Activated CD4-positive, CD25-positive, alpha-beta regulatory T cell treated with anti-CD3 and anti-CD28 coated beads, Interleukin-2, amount 50 U/mL, for 72 hours (primary cell): ENCODE results near the gene IRS2.

ENCODE experiments used
- DNase-seq: peaks from one replicate; pipeline ENCODE4 v3.0.0; 2021

The IRS2 gene

DNA sequence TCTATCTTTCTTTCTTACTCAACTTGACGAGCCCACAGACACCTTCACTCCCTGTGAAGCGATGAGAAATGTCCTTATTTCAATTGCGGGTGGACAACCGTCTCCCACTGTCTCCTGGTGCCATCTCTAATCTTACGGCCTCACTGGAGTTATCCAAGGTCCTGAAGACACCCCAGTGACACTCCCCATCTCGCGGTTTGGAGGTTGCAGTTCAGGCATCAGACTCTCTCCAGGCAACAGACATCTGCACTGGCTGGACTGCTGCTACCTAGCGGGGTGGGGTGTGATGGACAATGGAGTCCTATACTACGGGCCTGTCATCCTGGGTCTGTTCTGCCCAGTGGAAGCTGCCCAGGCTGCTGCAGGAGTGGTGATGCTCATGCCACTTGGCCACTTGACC lies 18.3 kb upstream of the IRS2 start:
- DNase-seq, result no peak

DNA sequence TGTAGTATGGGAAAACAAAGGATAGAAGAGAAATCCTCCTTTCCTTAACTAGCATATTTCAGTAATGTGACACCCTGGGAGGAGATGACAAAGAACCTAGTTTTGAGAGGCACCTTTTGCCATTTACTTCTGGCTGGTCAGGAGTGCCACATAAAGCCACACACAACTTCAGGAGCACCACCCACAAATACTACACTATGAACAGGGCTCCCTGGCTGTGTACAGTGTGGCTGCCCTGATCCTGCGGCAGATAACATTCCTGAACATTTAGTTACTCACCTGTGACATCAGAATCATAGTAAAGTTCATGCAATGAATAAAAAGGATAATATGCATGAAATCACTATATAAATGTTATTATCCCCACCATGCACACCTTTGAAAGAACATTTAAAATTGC lies 17.4 kb upstream of the IRS2 start:
- DNase-seq, result no peak

DNA sequence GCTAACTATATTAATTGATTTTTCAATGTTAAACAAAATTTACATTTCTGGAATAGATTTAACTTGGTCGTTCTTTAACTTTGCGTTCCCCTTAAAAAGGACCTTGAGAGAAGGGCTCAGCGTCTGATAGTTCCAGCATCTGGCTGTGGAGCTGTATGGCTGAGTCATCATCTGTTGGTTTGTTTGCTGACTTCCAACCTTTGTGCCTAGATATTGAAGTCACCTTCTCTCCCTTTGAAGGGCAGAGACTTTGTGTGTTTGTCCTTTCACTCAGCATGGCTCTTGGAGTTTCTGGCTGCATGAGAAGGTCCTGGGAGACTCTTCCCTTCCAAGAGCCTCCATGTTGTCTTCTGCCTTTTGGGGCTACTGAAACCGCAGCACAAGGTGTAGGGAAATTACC lies 16.6 kb upstream of the IRS2 start:
- no peak for DNase-seq

DNA sequence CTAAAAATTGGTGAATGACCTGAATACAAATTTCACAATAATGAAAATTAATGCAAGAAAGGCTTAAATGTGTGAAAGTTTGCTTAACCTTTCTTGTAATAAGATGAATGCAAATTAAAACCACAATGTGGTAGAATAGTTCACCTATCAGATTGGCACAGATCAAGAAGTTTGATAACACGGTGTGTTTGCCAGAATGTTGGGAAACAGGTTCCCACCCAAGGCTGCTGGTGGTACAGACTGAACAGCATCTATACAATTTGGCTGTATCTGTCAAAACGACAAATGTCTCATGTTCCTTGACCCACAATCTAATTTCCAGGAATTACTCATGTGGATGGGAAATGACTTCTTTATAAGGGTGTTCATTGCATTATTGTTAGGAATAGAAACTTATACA lies 8.6 kb upstream of the IRS2 start:
- DNase-seq, result no peak

DNA sequence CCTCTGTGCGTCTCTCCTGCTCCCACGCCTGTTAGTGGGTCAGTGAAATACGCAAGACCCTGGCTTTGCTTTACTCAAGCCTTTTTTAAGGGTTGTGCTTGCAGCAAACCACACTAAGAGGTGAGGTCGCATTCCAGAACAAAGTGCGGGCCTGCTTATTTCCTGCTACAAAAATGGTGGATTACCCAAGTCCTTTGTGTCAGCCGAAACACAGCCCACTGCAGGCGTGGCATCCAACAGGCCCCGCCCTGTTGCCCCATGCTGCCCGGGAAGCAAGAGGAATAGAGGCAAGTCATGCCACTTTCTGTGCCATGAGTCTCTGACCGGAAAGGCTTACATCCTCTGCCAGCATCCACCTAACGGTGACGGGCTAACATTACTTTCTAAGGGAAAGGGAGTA lies 7.7 kb upstream of the IRS2 start:
- no peak for DNase-seq

DNA sequence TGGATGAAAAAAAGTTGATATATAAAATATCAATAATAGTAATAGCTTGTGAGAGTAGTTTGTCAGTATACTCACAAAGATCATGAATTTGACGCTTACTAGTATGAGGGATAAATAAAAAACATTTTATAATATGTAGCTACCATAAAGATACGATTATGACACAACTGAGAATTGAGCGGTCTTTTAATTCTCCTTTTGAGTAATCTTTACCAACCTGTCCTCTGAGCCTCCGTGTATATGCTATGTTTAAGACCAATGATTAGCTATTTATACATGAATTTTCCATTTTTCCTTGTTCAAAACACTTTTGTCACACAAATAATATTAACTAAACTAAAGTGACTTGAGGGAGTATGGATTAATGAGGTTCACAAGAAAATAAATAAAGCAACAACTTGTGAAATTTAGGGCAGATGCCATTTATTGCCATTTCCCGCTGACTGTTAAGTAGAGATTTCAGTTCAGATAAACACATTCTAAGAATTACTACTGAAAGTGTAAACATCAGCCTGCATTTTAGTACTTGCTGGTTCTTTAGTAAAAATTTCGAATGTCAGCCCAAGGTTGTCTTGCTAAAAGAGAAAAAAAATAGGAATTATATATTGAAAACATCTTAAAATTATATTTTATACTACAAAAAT lies 6.2 kb upstream of the IRS2 start:
- no peak for DNase-seq

DNA sequence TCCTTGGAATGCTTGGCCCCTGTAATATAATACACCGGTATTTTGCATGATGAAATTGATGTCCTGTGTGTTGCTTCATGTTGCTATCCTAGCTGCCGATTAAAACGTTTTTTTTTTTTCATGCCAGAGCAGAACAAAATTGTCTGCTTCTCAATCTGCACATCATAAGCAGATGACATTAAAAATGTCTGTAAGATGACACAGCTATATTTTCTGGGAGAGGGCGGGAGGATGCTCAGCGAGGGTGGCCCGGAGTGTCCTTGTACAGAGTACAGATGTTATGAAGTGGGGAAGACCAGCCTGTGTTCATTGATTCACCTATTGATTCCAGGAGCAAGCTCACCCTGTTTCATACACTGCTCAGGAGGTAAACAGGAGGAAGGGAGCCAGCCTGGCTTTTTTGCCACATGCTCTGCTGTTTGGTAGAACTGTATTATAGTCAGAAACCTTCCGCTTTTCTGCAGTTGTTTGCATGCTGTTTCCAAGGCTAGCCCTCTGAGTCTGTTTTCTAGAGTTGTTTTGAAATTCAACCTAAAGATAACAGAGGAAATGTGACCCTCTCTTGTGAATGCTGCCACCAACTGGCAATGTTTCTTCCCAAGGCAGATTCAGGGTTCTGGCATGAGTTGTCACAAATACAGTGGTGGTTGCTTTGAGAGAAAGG lies 4.7 kb upstream of the IRS2 start:
- DNase-seq, result no peak

DNA sequence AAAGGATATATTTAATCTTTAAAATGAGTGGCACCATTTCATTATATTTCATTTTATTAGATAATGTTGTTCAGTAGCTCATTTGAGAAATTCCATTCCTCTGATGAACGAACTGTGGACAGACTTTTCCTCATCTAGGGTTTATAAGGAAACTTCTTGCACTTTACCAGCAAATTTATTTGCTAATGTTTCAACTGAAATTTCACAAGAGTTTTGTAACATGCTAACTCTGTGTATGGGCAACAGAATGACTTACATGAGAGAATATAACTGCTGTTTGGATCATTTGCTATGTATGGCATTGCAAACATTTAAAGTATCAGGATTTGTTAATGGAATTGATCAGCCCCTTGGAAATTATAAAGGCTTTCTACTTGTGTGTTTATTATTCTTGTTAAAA lies 3.7 kb upstream of the IRS2 start:
- DNase-seq, result no peak

DNA sequence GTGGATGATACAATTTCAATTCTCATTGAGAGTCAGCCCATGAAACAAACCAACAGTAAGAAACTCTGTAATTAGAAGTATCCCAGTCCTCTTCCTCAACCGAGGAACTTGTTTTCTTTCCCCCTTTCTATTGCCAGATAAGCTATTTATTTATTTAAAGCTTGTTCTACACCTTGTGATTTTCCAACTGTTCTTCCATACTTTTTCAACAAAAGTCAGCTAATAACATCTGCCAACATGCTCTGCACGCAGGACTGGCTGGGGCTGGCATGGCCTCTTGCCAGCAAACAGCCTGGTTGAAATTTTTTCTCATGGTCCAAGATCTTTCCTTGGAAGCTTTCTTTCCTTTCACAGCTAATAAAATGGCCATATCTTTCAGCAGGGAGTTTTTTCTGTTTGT lies 2.9 kb upstream of the IRS2 start:
- no peak for DNase-seq

DNA sequence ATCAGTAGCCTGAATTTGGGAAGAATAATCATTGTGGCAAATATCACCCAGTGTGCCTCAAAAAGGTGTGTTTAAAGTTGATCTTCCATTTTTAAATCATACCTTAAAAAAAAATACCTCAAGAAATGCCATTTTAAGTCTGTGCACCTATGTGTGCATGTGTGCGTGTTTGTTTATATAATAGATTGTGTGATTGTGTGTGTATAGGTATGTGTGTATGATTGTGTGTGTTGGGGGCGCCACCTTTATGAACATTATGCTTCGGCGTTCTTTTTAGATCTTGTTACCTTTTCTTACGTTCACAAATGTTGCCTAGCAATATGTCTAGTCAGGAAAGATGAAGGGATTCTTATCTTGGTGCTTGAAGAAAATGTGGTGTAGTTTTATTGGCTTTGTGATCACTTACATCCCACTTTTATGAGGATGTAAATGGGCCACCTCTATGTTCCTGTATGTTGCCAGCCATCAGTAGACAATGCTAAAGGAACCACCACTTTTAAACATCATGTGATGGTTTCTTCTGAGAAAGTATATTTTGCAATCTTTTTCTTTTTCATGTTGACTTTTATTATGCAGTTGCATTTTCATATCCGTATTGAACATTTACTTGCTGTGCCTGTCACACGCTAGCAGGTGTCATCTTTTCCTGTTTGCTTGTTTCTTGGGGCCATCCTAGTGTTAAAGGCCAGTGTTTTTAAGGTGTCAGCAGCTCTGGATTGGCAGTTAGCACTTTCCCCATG lies 2.2 kb upstream of the IRS2 start:
- DNase-seq, result no peak

DNA sequence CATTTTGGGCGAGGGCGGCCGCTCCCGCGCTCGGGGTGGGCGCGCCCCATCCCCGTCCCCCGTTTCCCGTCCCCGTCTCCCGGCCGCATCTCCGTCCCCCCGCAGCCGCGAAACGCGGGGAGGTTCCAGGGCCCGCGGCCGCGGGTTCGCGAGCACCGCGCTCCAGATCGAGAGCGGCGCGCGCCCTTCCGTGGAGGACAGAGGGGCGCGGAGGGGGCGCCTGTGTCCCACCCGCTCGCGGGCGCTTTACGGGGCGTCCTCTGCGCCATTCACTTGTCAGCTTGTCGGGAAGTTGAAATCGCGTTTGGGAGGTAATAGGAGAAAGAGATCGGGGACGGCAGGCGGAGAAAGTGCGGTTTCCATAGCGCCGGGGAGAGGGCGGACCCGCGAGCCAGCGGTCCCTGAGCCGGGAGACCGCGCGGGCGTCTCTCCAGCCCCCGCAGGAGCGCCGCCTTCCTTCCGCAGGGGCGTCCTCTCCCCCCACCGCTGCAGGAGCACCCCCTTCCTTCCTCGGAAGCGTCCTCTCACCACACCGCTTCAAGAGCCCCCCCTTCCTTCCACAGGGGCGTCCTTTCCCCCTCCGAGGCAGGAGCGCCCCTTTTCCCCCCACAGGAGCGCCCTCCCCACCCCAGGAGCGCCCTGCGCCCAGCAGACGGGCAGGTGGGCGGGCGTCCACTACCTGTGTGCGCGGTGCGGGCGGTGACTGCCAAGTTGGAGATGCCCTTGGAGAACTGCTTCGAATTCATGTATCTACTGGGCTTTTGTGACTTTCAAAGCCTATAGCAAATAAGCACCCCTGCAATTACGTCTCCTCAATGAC lies 962 bp upstream of the IRS2 start:
- DNase-seq, result peak; percentile 45

DNA sequence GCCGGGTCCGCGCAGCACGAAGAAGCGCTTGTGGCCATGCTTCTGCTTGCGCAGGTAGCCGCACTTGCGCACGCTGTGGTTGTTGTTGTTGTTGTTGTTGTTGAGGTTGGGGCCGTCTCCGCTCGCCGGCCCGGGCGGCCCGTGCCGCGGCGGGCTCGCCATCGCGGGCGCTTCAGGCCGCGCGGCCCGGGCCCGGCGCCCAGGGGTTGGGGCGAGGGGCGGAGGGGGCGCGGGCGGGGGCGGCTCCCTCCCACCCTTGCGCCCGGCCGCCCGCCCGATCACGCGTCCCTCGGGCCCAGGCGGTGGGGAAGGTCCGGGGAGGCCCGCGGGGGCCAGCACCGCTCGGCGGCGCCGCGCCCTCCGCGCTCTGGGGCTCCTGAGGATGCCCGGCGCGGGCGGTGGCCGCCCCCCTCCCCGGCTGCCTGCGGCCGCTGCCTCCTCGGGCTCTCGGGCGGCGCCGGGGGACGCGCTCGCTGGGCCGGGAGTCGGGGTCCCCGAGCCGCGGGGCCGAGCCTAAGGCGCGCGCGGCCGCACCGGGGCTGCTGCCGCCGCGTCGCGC lies 412 bp downstream of the IRS2 start:
- no peak for DNase-seq

DNA sequence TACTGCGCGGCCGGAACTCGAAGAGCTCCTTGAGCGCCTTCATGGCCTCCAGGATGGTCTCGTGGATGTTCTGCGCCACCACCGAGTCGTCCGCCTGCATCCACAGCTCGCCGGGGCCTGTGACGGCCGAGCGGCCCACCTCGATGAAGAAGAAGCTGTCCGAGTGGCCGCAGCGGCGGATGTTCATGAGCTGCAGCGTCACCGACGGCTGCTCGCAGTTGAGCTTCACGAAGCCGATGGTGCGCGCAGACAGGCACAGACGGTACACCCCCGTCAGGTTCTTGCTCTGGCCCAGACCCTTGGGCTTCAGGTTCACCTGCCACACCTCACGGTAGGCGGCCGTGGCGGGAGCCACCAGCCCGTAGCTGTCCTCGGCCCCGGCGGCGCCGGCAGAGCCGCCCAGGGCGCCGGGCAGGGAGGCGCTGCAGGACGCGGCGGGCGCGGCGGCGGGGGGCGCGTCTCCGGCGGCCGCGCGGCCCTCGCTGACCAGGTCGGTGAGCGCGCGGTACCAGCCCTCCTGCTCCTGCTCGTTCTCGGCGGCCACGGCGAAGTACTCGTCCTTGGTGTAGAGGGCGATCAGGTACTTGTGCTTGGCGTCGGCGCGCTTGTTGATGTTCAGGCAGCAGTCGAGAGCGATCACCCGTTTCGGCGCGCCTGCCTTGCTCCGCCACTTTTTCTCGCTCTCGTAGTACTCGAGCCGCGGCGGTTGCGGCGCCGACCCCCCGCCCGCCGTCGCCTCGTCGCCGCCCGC lies 1.1 kb downstream of the IRS2 start:
- peak; percentile 61 for DNase-seq

DNA sequence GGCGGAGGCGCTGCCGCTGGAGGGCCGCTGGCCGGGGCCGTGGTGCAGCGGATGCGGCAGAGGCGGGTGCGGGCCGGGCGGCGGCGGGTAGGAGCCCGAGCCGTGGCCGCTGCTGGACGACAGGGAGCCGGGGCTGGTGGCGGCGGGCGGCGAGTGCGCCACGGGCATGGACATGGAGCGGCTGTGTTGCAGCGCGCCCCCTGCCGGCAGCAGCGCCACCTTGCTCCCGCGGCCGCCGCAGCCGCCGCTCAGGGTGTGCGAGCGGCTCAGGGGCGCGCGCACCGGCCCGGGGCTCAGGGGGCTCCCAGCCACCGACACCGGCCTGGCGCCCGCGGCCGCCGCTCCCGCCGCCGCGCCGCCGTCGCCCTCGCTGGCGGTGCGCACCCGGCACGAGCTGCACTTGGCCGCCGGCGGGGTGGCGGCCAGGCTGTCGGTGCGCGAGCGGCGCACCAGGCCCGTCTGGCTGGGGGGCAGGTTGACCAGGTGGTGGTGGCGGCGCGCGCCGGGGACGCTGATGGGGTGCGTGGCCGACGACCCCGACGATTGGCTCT lies 1.7 kb downstream of the IRS2 start:
- DNase-seq, result peak; percentile 81

DNA sequence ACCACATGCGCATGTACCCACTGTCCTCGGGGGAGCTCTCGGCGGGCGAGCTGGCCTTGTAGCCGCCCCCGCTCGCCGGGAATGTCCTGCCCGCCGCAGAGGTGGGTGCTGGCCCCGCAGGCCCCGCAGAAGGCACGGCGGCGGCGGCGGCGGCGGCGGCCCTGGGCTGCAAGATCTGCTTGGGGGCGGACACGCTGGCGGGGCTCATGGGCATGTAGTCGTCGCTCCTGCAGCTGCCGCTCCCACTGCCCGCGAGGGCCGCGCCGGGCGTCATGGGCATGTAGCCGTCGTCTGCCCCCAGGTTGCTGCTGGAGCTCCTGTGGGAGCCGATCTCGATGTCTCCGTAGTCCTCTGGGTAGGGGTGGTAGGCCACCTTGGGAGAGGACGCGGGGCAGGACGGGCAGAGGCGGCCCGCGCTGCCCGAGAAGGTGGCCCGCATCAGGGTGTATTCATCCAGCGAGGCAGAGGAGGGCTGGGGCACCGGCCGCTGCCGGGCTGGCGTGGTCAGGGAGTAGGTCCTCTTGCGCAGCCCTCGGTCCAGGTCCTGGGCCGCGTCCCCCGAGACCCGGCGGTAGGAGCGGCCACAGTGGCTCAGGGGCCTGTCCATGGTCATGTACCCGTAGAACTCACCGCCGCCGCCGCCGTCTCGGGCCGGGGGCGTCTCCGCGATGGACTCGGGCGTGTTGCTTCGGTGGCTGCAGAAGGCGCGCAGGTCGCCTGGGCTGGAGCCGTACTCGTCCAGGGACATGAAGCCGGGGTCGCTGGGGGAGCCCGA lies 2.4 kb downstream of the IRS2 start:
- DNase-seq, result no peak

DNA sequence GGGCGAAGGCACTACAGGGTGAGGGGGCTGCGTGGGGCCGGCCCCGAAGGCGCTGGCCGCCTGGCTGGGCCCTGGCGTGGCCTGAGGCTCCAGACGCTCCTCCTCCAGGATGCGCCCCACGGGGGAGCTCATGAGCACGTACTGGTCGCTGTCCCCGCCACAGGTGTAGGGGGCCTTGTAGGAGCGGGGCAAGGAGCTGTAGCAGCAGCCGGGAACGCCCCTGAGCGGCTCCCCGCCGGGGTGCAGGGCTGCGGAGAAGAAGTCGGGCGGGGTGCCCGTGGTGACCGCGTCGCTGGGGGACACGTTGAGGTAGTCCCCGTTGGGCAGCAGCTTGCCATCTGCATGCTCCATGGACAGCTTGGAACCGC lies 3.0 kb downstream of the IRS2 start:
- DNase-seq, result no peak

DNA sequence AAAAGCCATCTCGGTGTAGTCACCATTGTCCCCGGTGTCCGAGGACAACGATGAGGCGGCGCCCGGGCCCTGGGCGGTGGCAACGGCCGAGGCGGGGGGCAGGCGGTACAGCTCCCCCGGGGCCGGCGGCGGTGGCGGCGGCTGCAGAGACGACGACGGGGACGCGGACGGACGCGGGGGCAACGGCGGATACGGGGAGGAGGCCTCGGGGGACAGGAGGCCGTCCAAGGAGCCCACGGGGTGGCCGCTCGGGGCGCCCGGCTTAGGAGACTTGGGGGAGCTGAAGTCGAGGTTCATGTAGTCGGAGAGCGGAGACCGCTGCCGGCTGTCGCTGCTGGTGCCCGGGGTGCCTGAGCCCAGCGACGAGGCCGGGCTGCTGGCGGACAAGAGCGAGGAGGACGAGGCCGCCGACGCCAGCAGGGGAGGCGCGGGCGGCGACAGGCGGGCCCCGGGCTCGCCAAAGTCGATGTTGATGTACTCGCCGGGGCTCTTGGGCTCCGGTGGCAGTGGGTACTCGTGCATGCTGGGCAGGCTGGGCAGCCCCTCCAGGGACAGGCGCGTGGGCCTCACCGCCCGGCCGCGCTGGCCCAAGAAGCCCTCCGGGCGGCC lies 3.5 kb downstream of the IRS2 start:
- no peak for DNase-seq

DNA sequence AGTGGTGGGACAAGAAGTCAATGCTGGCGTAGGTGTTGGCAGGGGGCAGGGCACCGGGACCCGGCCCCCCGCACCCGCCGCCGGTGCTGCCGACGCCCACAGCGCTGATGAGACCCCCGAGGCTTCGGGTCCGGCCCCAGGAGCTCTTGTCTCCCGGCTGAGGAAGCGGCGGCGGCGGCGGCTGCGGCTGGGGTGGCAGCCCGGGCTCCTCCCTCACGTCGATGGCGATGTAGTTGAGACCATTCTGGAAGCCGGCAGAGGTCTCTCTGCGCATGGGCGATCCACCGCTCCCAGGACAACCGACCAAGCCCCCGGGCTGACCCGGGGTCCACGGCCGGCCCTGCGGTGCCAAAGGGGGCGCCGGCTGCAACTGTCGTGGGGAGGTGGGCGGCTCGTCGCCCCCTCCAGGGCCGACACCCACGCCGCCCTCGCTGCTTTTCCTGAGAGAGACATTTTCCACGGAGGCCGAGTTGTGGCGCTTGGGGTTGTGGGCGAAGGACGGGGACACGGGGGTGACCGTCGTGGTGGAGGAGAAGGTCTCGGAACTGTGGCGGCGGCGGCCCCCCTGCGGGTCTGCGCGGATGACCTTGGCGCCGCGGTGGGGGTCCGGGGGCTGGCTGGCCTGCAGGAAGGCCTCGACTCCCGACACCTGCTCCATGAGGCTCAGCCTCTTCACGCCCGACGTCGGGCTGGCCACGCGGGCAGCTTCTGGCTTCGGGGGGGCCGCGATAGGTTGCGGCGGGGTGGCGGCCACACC lies 4.1 kb downstream of the IRS2 start:
- DNase-seq, result no peak

DNA sequence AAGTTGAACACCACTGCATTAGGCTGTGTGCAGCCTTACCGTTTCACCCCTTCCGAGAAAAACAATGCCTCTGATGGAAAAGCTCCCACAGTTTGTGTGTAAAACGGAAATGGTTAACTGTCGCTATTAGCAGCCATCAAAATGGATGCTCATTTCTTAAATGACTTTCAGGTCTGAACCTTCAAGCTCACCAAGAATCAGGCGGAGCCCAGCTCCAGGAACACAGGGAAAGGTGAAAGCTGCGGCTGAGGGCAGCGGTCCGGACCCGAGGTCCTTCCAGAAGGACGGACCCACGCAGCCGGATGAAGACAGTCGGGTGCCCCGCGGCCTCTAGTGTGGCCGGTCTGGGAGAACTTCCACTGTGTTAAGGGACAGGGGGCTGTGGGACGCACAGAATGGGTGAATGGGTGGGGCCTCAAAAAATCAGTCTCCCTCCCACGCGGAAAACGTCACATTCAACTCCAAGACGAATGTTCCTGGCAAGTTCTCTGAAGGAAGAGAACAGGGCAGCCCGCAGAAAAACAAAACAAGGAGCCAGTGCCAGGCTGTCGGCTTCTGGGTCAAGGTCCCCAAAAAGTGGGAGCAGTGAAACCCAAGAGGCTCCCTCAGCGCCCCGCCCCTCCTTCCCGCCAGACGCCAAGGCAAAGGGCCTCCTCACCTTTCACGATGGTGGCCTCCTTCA lies 4.9 kb downstream of the IRS2 start:
- no peak for DNase-seq
